Naive thymus-derived CD8-positive, alpha-beta T cell (primary cell): ENCODE results near the gene ZNF749. TPM values are rescaled to one million over a fixed set of nuclear protein-coding genes. Genes with fewer than 3 reads are reported as not detected.

ENCODE experiments used
- ATAC-seq, 2 donors: fragments of 150-1000 bp; cut with Tn5 transposase in 1 of 2; sonication (Bioruptor Pico), chemical (Tn5 transposase) in 1 of 2; 1 replicate in 1 of 2; 2 replicates in 1 of 2; pipeline ENCODE4 v1.10.0; 2021; ENCODE audit warnings: mild to moderate bottlenecking in 2 of 2, moderate library complexity in 2 of 2
- POLR2A ChIA-PET: fragments of 350-600 bp; sonication (Branson Sonifier 250); formaldehyde crosslinking; loops from one replicate; lab custom pipeline; 2021; ENCODE audit warnings: antibody characterized with exemption; lab: Charles Lee
- DNase-seq, 10 donors: peaks; one replicate each; pipeline versions ENCODE4 v3.0.0 to v3.0.0-alpha.2; 2020 to 2022
- H3K27ac Mint-ChIP-seq, 10 donors: one replicate each; pipeline ENCODE4 v1.8.0; 2020 to 2022; ENCODE audit warnings: mild to moderate bottlenecking in 10 of 10, mixed read lengths in 10 of 10, moderate library complexity in 4 of 10, inconsistent platforms in 1 of 10
- H3K27me3 Mint-ChIP-seq, 5 donors: one replicate each; pipeline ENCODE4 v1.8.0; 2021 to 2022; ENCODE audit warnings: mixed read lengths in 5 of 5
- H3K36me3 Mint-ChIP-seq, 3 donors: one replicate each; pipeline ENCODE4 v1.8.0; 2020 to 2022; ENCODE audit warnings: mixed read lengths in 3 of 3, mild to moderate bottlenecking in 2 of 3, inconsistent platforms in 1 of 3
- H3K4me1 Mint-ChIP-seq, 4 donors: one replicate each; pipeline ENCODE4 v1.8.0; 2021 to 2022; ENCODE audit warnings: mixed read lengths in 4 of 4
- H3K4me3 Mint-ChIP-seq, 10 donors: one replicate each; pipeline ENCODE4 v1.8.0; 2020 to 2022; ENCODE audit warnings: mild to moderate bottlenecking in 10 of 10, mixed read lengths in 10 of 10, moderate library complexity in 6 of 10, inconsistent platforms in 1 of 10
- H3K9me3 Mint-ChIP-seq, 9 donors: one replicate each; pipeline ENCODE4 v1.8.0; 2020 to 2022; ENCODE audit warnings: mixed read lengths in 9 of 9, mild to moderate bottlenecking in 3 of 9, inconsistent platforms in 1 of 9, moderate library complexity in 1 of 9
- polyA plus RNA-seq, 3 donors: library from polyadenylated mRNA; unstranded; fragments of 300-500 nt; fragmentation: Illumina TruSeq; gene quantifications; one replicate each; pipeline ENCODE4 v1.2.3, GENCODE V29; 2021
- total RNA-seq, 8 experiments: library from RNA in 2 of 8; stranded (reverse) in 2 of 8; gene quantifications; one replicate each; pipeline ENCODE4 v1.2.3 and lab custom pipeline; 2021 to 2026

The ZNF749 gene
- total and polyA plus RNA-seq, 5 experiments from 2014 or later = 8.6 to 35.4 (median 20.3) TPM

DNA sequence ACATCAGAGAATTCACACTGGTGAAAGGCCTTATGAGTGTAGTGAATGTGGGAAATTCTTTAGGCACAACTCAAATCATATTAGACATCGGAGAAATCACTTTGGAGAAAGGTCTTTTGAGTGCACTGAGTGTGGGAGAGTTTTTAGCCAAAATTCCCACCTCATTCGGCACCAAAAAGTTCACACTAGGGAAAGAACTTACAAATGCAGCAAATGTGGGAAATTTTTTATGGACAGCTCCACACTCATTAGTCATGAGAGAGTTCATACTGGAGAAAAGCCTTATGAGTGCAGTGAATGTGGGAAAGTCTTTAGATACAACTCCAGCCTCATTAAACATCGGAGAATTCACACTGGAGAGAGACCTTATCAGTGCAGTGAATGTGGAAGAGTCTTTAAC lies 14.1 kb upstream of the ZNF749 start:
- peaks cover 56 to 65% (median 60%) of the 10 kb centered on the region in 3 donors for H3K36me3 Mint-ChIP-seq
- H3K27me3 Mint-ChIP-seq = no peaks in the 10 kb centered on the region
- H3K4me1 Mint-ChIP-seq = peaks cover 0 to 7% (median 6%) of the 10 kb centered on the region in 4 donors
- no peak overlapping the region for H3K27ac Mint-ChIP-seq
- no peak overlapping the region for H3K4me3 Mint-ChIP-seq
- H3K9me3 Mint-ChIP-seq = peaks cover 8 to 93% (median 33%) of the 10 kb centered on the region in 9 donors
- ATAC-seq (no peak), DNase-seq (no peak)
- POLR2A ChIA-PET = no interaction called here

GRCh38 chr19:57434386-57435061 lies 601 bp upstream of the ZNF749 start:
- POLR2A ChIA-PET = interaction anchor here (0.6 to 1.1 kb wide), 3 partner anchors 43 to 849 kb away, joined by 3 to 4 read pairs (median 3); partner anchors contain the start of genes ZNF548 and ZNF772
- Mint-ChIP-seq H3K4me3 (peak overlapping the region; percentile 90 to 100 (median 98)), H3K36me3 (peaks cover 19 to 29% (median 28%) of the 10 kb centered on the region in 3 donors), H3K4me1 (peaks cover 21 to 36% (median 27%) of the 10 kb centered on the region in 4 donors), H3K27me3 (no peaks in the 10 kb centered on the region), H3K27ac (peak overlapping the region; percentile 90 to 99 (median 96)), H3K9me3 (peaks cover 5 to 26% (median 19%) of the 10 kb centered on the region in 9 donors)
- ATAC-seq = peak; percentile 0 to 12
- no peak for DNase-seq

GRCh38 chr19:57436417-57436816 lies 1.3 kb downstream of the ZNF749 start:
- Mint-ChIP-seq H3K4me1 (peaks cover 21 to 45% (median 37%) of the 10 kb centered on the region in 4 donors), H3K4me3 (peak overlapping the region; percentile 90 to 100 (median 98)), H3K36me3 (peaks cover 36 to 45% (median 45%) of the 10 kb centered on the region in 3 donors), H3K27me3 (no peaks in the 10 kb centered on the region), H3K27ac (peak overlapping the region in 7 of 10 donors; percentile 68 to 99 (median 98)), H3K9me3 (peaks cover 7 to 42% (median 33%) of the 10 kb centered on the region in 9 donors)
- ATAC-seq (no peak), DNase-seq (no peak)
- POLR2A ChIA-PET = no interaction called here

DNA sequence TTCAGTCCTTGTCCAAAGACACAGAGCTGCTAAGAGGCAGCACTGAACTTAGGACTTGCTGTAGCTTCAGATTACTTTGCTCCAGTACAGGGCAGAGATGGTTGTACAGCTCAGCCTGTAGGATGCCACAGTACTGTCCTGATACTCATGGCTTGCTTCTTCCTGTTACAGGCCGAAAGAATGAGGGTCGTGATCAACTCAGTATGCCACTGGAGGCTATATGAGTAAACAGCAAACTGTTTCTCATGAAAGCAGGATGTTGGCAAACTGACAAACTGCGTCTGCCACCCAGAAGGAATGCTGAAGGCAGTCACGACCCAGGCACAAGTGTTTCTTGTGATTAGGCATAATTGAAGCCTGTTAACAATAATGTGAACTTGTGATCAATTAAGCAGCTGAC lies 2.8 kb downstream of the ZNF749 start:
- POLR2A ChIA-PET = interaction anchor here (0.5 kb wide), 1 partner anchor 140 kb away, joined by 7 read pairs; no protein-coding TSS in a partner anchor
- Mint-ChIP-seq H3K4me3 (peak overlapping the region in 2 of 10 donors; percentile 14 to 36), H3K4me1 (peaks cover 21 to 47% (median 37%) of the 10 kb centered on the region in 4 donors), H3K9me3 (peaks cover 9 to 57% (median 47%) of the 10 kb centered on the region in 9 donors), H3K27me3 (no peaks in the 10 kb centered on the region), H3K27ac (no peak overlapping the region), H3K36me3 (peaks cover 50 to 60% (median 60%) of the 10 kb centered on the region in 3 donors)
- ATAC-seq (no peak), DNase-seq (no peak)

DNA sequence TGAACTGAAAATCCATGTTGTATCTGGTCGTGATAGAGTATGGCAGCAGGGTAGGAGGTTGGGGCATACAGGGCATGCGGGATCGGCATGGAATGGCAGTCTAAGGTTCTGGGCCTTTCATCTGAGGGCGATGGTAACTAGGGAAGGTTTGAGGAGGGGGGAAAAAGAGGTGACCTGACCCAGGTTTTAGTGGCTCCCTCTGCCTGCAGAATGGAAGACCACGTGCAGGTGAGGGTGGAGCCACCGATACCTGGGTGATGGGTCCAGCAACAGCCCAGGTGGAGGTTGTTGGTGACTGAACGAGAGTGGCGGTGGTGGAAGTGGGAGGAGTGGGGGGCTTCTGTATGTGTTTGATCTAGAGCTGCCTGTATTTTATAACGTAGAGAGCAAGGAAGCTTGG lies 3.8 kb downstream of the ZNF749 start:
- POLR2A ChIA-PET = no interaction called here
- Mint-ChIP-seq H3K27ac (peak overlapping the region in 1 of 10 donors; percentile 59), H3K36me3 (peaks cover 60 to 70% (median 69%) of the 10 kb centered on the region in 3 donors), H3K4me3 (no peak overlapping the region), H3K4me1 (peaks cover 21 to 47% (median 37%) of the 10 kb centered on the region in 4 donors), H3K27me3 (no peaks in the 10 kb centered on the region), H3K9me3 (peaks cover 10 to 67% (median 51%) of the 10 kb centered on the region in 9 donors)
- DNase-seq (no peak), ATAC-seq (no peak)

DNA sequence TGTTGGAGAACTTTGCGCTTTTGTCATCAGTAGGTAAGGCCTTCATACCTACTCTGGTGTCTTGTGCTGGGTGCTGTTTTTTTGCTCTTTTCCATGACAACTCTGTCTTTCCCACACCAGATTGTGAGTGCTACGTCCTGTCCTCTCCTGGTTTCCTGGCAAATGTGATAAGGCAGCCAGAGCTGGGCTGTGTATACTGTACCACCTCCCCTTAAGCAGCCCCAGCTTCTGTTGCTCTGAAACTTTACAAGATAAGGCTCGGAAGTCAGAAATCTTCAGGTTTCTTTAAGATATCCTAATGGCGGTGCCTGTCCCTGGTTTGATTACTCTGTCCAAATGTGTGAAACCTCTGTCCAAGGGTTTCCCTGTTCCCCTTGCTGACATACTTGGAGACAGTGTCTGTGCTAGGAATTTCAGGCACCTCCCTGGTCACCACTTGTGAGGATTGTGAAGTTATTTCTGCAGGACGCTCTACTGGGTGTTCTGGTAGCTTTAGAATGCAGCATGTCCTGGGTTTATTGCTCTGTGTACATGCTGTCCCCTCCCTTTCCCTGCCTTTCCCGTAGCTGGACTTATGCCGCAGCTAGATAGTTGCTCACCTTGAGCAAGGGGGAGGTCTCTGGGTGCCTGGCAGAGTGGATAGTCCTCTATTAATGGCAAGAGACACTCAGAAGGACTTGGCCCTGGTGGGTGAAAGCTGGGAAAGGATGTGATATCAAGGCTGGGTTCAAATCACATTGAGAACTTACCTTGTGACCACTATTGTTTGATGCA lies 7.0 kb downstream of the ZNF749 start:
- no peak for ATAC-seq
- H3K27me3 Mint-ChIP-seq = no peaks in the 10 kb centered on the region
- POLR2A ChIA-PET = no interaction called here
- H3K4me3 Mint-ChIP-seq = no peak overlapping the region
- H3K9me3 Mint-ChIP-seq = peaks cover 15 to 91% (median 60%) of the 10 kb centered on the region in 9 donors
- H3K4me1 Mint-ChIP-seq = peaks cover 0 to 24% (median 16%) of the 10 kb centered on the region in 4 donors
- no peak overlapping the region for H3K27ac Mint-ChIP-seq
- no peak for DNase-seq
- H3K36me3 Mint-ChIP-seq = peaks cover 69 to 91% (median 74%) of the 10 kb centered on the region in 3 donors

- DNase-seq = no peak
- POLR2A ChIA-PET = no interaction called here
- Mint-ChIP-seq H3K36me3 (peaks cover 63 to 86% (median 68%) of the 10 kb centered on the region in 3 donors), H3K27me3 (no peaks in the 10 kb centered on the region), H3K9me3 (peaks cover 15 to 94% (median 56%) of the 10 kb centered on the region in 9 donors), H3K4me3 (no peak overlapping the region), H3K4me1 (peaks cover 0 to 20% (median 16%) of the 10 kb centered on the region in 4 donors), H3K27ac (no peak overlapping the region)
- ATAC-seq = no peak
Observed at GRCh38 chr19:57443121-57443696, 8.1 kb downstream of the ZNF749 start.

GRCh38 chr19:57452307-57452706 lies 17.2 kb downstream of the ZNF749 start:
- peaks cover 5 to 65% (median 51%) of the 10 kb centered on the region in 3 donors for H3K36me3 Mint-ChIP-seq
- H3K9me3 Mint-ChIP-seq = peaks cover 16 to 87% (median 34%) of the 10 kb centered on the region in 9 donors
- no peak for DNase-seq
- no peak overlapping the region for H3K4me3 Mint-ChIP-seq
- H3K27ac Mint-ChIP-seq = no peak overlapping the region
- no peaks in the 10 kb centered on the region for H3K27me3 Mint-ChIP-seq
- no peak for ATAC-seq
- H3K4me1 Mint-ChIP-seq = no peaks in the 10 kb centered on the region
- POLR2A ChIA-PET = no interaction called here

DNA sequence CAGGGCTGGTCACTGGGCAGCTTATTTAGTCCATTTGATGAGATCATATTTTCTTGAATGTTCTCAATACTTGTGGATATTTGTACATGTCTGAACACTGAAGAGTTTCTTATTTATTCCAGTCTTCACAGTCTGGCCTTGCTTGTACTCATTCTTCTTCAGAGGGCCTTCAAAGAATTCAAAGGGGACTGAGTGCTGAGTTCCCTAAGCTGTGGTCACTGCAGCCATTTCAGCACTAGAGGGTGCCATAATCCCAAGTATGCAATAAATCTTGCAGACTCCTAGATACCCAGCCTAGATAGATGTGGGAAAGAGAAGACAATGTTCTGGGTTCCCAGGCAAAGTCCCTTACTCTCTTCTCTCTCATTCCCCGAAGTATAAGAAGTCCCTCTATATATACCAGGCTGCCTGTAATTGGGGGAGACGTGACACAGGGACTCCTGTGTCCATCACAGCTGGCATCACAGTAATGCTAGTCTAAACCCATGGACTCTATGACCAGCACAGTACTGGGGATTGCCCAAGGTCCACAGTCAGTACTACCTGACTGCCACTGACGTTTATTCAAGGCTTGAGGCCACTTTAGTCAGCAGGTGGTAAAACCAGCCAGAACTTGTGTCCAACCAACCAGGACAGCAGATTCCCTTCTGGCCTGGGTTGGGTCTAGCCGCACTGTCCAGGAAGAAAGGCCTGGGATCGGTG lies 30.7 kb downstream of the ZNF749 start:
- POLR2A ChIA-PET = no interaction called here
- ATAC-seq (peak in 1 of 2 donors; percentile 23), DNase-seq (no peak)
- Mint-ChIP-seq H3K36me3 (peaks cover 2 to 68% (median 50%) of the 10 kb centered on the region in 3 donors), H3K27ac (no peak overlapping the region), H3K4me1 (no peaks in the 10 kb centered on the region), H3K27me3 (no peaks in the 10 kb centered on the region), H3K9me3 (peaks cover 18 to 89% (median 61%) of the 10 kb centered on the region in 9 donors), H3K4me3 (no peak overlapping the region)

- no peak overlapping the region for H3K4me3 Mint-ChIP-seq
Observed at GRCh38 chr19:57466489-57466888, 31.4 kb downstream of the ZNF749 start.

GRCh38 chr19:57473646-57474045 lies 38.5 kb downstream of the ZNF749 start:
- Mint-ChIP-seq H3K36me3 (peaks cover 32 to 91% (median 78%) of the 10 kb centered on the region in 3 donors), H3K27ac (no peak overlapping the region), H3K9me3 (peaks cover 10 to 99% (median 78%) of the 10 kb centered on the region in 9 donors), H3K4me3 (no peak overlapping the region), H3K27me3 (no peaks in the 10 kb centered on the region), H3K4me1 (peaks cover 13 to 19% (median 16%) of the 10 kb centered on the region in 4 donors)
- POLR2A ChIA-PET = no interaction called here
- DNase-seq (no peak), ATAC-seq (no peak)

More at GRCh38 chr19:57466489-57466888, 31.4 kb downstream of the ZNF749 start:
- Mint-ChIP-seq H3K36me3 (peaks cover 4 to 68% (median 50%) of the 10 kb centered on the region in 3 donors), H3K4me1 (no peaks in the 10 kb centered on the region), H3K27me3 (no peaks in the 10 kb centered on the region), H3K9me3 (peaks cover 20 to 89% (median 61%) of the 10 kb centered on the region in 9 donors), H3K27ac (no peak overlapping the region)
- POLR2A ChIA-PET = no interaction called here
- DNase-seq (no peak), ATAC-seq (no peak)
